ENCODE measurements around the gene ITGB1BP1. TPM values are rescaled to one million over a fixed set of nuclear protein-coding genes. Genes with fewer than 3 reads are reported as not detected.

Gene ITGB1BP1
- total RNA-seq, 2 donors from 2014 or later, result 38.7 to 64.4 TPM

DNA sequence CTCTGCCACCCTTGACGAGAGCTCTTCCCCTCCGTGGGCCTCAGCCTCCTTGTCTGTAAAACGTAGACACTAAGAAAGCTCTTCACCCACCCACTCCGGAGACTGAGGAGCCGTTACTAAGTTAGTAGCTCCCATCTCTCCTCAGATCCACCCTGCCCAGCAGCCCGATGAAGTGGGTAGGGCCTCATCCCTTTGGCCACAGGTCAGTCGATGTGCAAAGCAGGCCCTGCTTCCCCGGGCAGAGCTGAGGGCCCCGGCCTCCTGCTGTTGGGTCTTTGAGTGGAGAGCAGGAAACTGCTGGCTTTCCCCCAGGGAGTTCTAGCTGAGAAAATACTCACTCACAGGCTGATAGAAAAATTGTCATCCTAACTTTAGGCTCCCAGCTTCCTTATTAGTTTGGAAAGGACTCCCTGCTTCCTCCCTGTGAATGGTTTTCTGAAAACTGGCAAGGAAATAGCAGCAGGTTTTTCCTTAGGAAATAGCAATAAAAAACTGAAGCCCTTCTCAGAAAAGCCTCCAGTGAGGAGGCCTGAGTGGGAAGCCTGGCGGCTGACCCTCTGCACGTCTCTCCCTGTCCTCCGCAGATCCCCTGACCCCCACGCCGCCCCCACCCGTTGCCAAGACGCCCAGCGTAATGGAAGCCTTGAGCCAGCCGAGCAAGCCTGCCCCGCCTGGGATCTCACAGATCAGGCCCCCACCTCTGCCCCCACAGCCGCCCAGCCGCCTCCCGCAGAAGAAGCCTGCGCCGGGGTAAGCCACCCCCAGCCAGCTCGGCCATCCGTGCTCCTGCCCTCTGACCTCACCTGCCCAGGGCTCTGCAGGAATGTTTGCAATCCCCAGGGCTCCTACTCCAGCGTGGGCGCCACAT lies 30.2 kb downstream of the ITGB1BP1 start:
- ATAC-seq (ENCODE audit: insufficient number of reproducible peaks, low FRiP score, low read depth), result no peak
- Histone ChIP-seq H3K27ac (peak overlapping the region; percentile 47 to 50), H3K9me3 (no peaks in the 10 kb centered on the region), H3K4me1 (ENCODE audit: control insufficient read depth in 1 of 2, low read depth in 2 of 2) (no peaks in the 10 kb centered on the region), H3K4me3 (no peak overlapping the region), H3K36me3 (peaks cover 56% of the 10 kb centered on the region), H3K27me3 (replicated peaks; ENCODE audit: insufficient read depth) (no peaks in the 10 kb centered on the region)
- TF ChIP-seq CTCF (IDR thresholded peaks at IDR 0.05), result no peak
- DNase-seq (ENCODE audit: low spot score), result no peak

GRCh38 chr2:9391961-9392720 lies 31.2 kb downstream of the ITGB1BP1 start:
- TF ChIP-seq CTCF (IDR thresholded peaks at IDR 0.05), result no peak
- ATAC-seq (ENCODE audit: insufficient number of reproducible peaks, low FRiP score, low read depth) (no peak), DNase-seq (ENCODE audit: low spot score) (no peak)
- Histone ChIP-seq H3K27me3 (replicated peaks; ENCODE audit: insufficient read depth) (no peaks in the 10 kb centered on the region), H3K9me3 (no peaks in the 10 kb centered on the region), H3K4me1 (ENCODE audit: control insufficient read depth in 1 of 2, low read depth in 2 of 2) (peaks cover 0 to 3% of the 10 kb centered on the region in 2 donors), H3K27ac (peak overlapping the region; percentile 47 to 50), H3K36me3 (peaks cover 59% of the 10 kb centered on the region), H3K4me3 (no peak overlapping the region)

- Histone ChIP-seq H3K4me1 (ENCODE audit: control insufficient read depth in 1 of 2, low read depth in 2 of 2) (peaks cover 0 to 3% of the 10 kb centered on the region in 2 donors), H3K9me3 (no peaks in the 10 kb centered on the region), H3K27me3 (replicated peaks; ENCODE audit: insufficient read depth) (no peaks in the 10 kb centered on the region), H3K36me3 (peaks cover 56% of the 10 kb centered on the region), H3K27ac (no peak overlapping the region), H3K4me3 (no peak overlapping the region)
- no peak for ATAC-seq (ENCODE audit: insufficient number of reproducible peaks, low FRiP score, low read depth)
- no peak for DNase-seq (ENCODE audit: low spot score)
- no peak for TF ChIP-seq CTCF (IDR thresholded peaks at IDR 0.05)
Observed at GRCh38 chr2:9390991-9391390, 32.3 kb downstream of the ITGB1BP1 start.

DNA sequence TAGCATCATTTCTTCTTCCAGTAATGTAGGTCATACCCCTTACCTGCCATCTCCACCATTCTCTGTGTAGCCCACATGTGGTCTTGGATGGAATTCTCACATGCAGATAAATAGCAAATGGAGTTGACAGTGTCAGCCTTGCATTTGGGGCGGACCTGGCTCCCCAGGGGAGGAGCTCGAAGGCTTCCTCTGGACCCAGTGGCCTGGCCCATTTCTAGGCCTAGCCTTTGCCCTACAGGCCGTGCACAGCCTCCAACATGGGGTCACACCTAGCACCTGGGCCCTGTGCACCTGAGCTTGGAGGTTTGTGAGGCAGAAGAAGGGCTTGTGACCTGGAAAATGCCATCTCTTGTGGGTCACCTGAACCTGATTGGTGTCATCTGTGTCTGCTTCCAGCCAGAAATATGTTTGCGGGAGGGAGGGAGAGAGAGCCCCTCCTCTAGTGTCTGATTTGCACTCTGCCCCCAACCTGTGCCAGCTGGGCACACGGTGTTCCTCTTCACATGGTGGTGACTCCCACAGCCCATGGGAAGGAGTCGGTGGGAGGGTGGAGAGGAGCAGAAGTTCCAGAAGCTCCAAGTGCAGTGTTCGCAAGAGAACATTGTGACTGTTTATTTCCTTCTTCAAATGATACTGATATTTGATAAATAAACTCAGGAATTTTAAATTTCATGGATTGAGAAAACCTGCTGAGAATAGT lies 33.0 kb downstream of the ITGB1BP1 start:
- peaks cover 0 to 3% of the 10 kb centered on the region in 2 donors for H3K4me1 ChIP-seq (ENCODE audit: control insufficient read depth in 1 of 2, low read depth in 2 of 2)
- no peak for DNase-seq (ENCODE audit: low spot score)

More for the DNA sequence above, 33.0 kb downstream of the ITGB1BP1 start:
- H3K9me3 ChIP-seq, result no peaks in the 10 kb centered on the region
- no peak overlapping the region for H3K4me3 ChIP-seq
- no peak for TF ChIP-seq CTCF (IDR thresholded peaks at IDR 0.05)
- H3K27me3 ChIP-seq (replicated peaks; ENCODE audit: insufficient read depth), result no peaks in the 10 kb centered on the region
- peaks cover 60% of the 10 kb centered on the region for H3K36me3 ChIP-seq
- ATAC-seq (ENCODE audit: insufficient number of reproducible peaks, low FRiP score, low read depth), result no peak
- H3K27ac ChIP-seq, result no peak overlapping the region
